OCI-LY7 (cell line): Measurements from ENCODE around the gene APOO. TPM values are rescaled to one million over a fixed set of nuclear protein-coding genes. Genes with fewer than 3 reads are reported as not detected.

Source experiments
- BruUV-seq: library from RNA; stranded (reverse); fragments of 400-500 nt; replicated peaks from 2 replicates; lab custom pipeline; 2021; lab: Mats Ljungman, UMichigan
- CTCF ChIA-PET: fragments of 300-600 bp; sonication (Branson Sonifier 250); formaldehyde crosslinking; loops from one replicate; lab custom pipeline; 2022; ENCODE audit warnings: antibody characterized with exemption; ENCODE audit not compliant: unreplicated experiment; lab: Charles Lee
- POLR2A ChIA-PET: fragments of 300-600 bp; sonication (Branson Sonifier 250); formaldehyde crosslinking; loops from one replicate; lab custom pipeline; 2022; ENCODE audit warnings: antibody characterized with exemption; lab: Charles Lee
- DNase-seq: peaks from one replicate; pipeline ENCODE4 v3.0.0-alpha.2; 2015; ENCODE audit warnings: low spot score
- H2AFZ ChIP-seq: fragments of 200-600 bp; sonication (generic), shearing (Covaris generic); 2 replicates; pipeline ENCODE4 v1.6.1; 2014; ENCODE audit warnings: mild to moderate bottlenecking, antibody characterized with exemption, low read length, moderate library complexity
- H3K27ac ChIP-seq: fragments of 200-600 bp; sonication (generic); 2 replicates; pipeline ENCODE4 v1.5.1; 2014; ENCODE audit warnings: mixed run types, low read depth, mild to moderate bottlenecking, moderate library complexity, low read length, inconsistent platforms; ENCODE audit not compliant: poor library complexity, severe bottlenecking
- H3K36me3 ChIP-seq: fragments of 200-600 bp; sonication (generic); 2 replicates; pipeline ENCODE4 v1.6.1; 2014; ENCODE audit warnings: mild to moderate bottlenecking, antibody characterized with exemption, low read length, moderate library complexity, mixed read lengths; ENCODE audit not compliant: insufficient read depth
- H3K4me1 ChIP-seq: fragments of 200-600 bp; sonication (generic); 2 replicates; pipeline ENCODE4 v1.5.1; 2014; ENCODE audit warnings: mild to moderate bottlenecking, low read length; ENCODE audit not compliant: insufficient read depth, poor library complexity, severe bottlenecking
- H3K4me2 ChIP-seq: fragments of 200-600 bp; sonication (generic); 2 replicates; pipeline ENCODE4 v1.6.1; 2014; ENCODE audit warnings: mild to moderate bottlenecking, low read length
- H3K4me3 ChIP-seq: fragments of 200-600 bp; sonication (generic); 2 replicates; pipeline ENCODE4 v1.5.1; 2014; ENCODE audit warnings: mild to moderate bottlenecking, low read depth, low read length; ENCODE audit not compliant: poor library complexity, severe bottlenecking
- H3K79me2 ChIP-seq: fragments of 200-600 bp; sonication (generic); 2 replicates; pipeline ENCODE4 v1.6.1; 2016; ENCODE audit warnings: low read depth, mild to moderate bottlenecking, low read length, moderate library complexity, mixed read lengths; ENCODE audit not compliant: insufficient read depth
- H3K9me2 ChIP-seq: fragments of 200-600 bp; sonication (generic); 2 replicates; pipeline ENCODE4 v1.6.1; 2016; ENCODE audit warnings: mild to moderate bottlenecking, low read length, mixed read lengths; ENCODE audit not compliant: insufficient read depth
- H3K9me3 ChIP-seq: fragments of 200-600 bp; sonication (generic); 2 replicates; pipeline ENCODE4 v1.6.1; 2014; ENCODE audit warnings: mild to moderate bottlenecking, mixed run types, low read length, mixed read lengths
- H4K20me1 ChIP-seq: fragments of 200-600 bp; sonication (generic); 2 replicates; pipeline ENCODE4 v1.6.1; 2014; ENCODE audit warnings: mild to moderate bottlenecking, antibody characterized with exemption, low read length, moderate library complexity, mixed read lengths; ENCODE audit not compliant: insufficient read depth
- EZH2phosphoT487 ChIP-seq: fragments of 200-600 bp; sonication (generic); IDR thresholded peaks from 2 replicates; pipeline ENCODE4 v1.6.1; 2018; ENCODE audit warnings: low read depth, borderline replicate concordance, mild to moderate bottlenecking, mixed run types, antibody characterized with exemption, low read length, moderate library complexity, mixed read lengths
- intact Hi-C: fragments of 100-400 bp; cut with micrococcal nuclease; formaldehyde crosslinking; loops from one replicate; pipeline ENCODE4 v1.10.0; 2022; ENCODE audit not compliant: unreplicated experiment
- total RNA-seq, 2 experiments: library from RNA; depleted of rRNA in 1 of 2; stranded (reverse); fragments of >200 nt in 1 of 2; shearing (Covaris generic) in 1 of 2; gene quantifications; 2 replicates each; pipeline ENCODE4 v1.2.3, GENCODE V29; 2014 to 2022
- TF ChIP-seq, protein P1 (sequence below): fragments of 200-600 bp; sonication (generic); conservative IDR thresholded peaks from 2 replicates; pipeline ENCODE4 v1.5.1; 2014; ENCODE audit warnings: mild to moderate bottlenecking, antibody characterized with exemption, low read length, moderate library complexity, mixed read lengths

APOO gene
- total RNA-seq, 2 experiments from 2014 or later: 17.5 to 18.1 TPM

- Histone ChIP-seq H3K4me1 (peaks cover 15% of the 10 kb centered on the region), H2AFZ (no peak overlapping the region), H3K27ac (no peak overlapping the region), H4K20me1 (no peaks in the 10 kb centered on the region), H3K9me2 (no peaks in the 10 kb centered on the region), H3K9me3 (no peaks in the 10 kb centered on the region), H3K4me3 (no peak overlapping the region), H3K79me2 (peaks cover 5% of the 10 kb centered on the region; the same call in 1 of the 2 replicates), H3K4me2 (no peak overlapping the region), H3K36me3 (peaks cover 17% of the 10 kb centered on the region)
- ChIA-PET CTCF (no interaction called here), POLR2A (no interaction called here)
- intact Hi-C loops: no loop called here
- no peak for DNase-seq
- BruUV-seq: no TSS peak
- TF ChIP-seq, protein P1, sequence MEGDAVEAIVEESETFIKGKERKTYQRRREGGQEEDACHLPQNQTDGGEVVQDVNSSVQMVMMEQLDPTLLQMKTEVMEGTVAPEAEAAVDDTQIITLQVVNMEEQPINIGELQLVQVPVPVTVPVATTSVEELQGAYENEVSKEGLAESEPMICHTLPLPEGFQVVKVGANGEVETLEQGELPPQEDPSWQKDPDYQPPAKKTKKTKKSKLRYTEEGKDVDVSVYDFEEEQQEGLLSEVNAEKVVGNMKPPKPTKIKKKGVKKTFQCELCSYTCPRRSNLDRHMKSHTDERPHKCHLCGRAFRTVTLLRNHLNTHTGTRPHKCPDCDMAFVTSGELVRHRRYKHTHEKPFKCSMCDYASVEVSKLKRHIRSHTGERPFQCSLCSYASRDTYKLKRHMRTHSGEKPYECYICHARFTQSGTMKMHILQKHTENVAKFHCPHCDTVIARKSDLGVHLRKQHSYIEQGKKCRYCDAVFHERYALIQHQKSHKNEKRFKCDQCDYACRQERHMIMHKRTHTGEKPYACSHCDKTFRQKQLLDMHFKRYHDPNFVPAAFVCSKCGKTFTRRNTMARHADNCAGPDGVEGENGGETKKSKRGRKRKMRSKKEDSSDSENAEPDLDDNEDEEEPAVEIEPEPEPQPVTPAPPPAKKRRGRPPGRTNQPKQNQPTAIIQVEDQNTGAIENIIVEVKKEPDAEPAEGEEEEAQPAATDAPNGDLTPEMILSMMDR: no peak
- TF ChIP-seq EZH2phosphoT487: no peak
Measured at GRCh38 chrX:23788946-23789345, 118.8 kb downstream of the APOO start.

- no peak for DNase-seq
- TF ChIP-seq, protein P1: no peak
- no peak for TF ChIP-seq EZH2phosphoT487
- H3K9me2 ChIP-seq: no peaks in the 10 kb centered on the region
- H3K4me2 ChIP-seq: no peak overlapping the region
- no peak overlapping the region for H3K27ac ChIP-seq
- CTCF ChIA-PET: no interaction called here
- H3K4me1 ChIP-seq: peaks cover 16% of the 10 kb centered on the region
- no TSS peak for BruUV-seq
- peaks cover 8% of the 10 kb centered on the region; the same call in 1 of the 2 replicates for H3K79me2 ChIP-seq
- H4K20me1 ChIP-seq: no peaks in the 10 kb centered on the region
- H3K4me3 ChIP-seq: no peak overlapping the region
- intact Hi-C loops: no loop called here
- no peak overlapping the region for H2AFZ ChIP-seq
- POLR2A ChIA-PET: no interaction called here
- H3K9me3 ChIP-seq: no peaks in the 10 kb centered on the region
- H3K36me3 ChIP-seq: peaks cover 17% of the 10 kb centered on the region
Measured at GRCh38 chrX:23788521-23788920, 119.2 kb downstream of the APOO start.

DNA sequence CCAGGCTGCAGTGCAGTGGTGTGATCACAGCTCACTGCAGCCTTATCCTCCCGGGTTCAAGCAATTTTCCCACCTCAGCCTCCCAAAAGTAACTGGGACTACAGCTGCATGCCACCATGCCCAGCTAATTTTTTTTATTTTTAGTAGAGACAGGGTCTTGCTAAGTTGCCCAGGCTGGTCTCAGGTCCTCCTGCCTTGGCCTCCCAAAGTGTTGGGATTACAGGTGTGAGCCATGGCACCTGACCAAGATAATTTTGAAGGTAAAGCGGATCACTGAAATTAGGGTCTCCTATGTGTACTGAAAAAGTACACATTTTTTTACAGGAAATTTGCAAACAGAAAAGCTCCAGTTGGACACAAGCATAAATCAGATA is 120.0 kb downstream of the APOO start:
- DNase-seq: no peak
- Histone ChIP-seq H3K36me3 (peaks cover 17% of the 10 kb centered on the region), H2AFZ (no peak overlapping the region), H3K79me2 (peaks cover 8% of the 10 kb centered on the region; the same call in 1 of the 2 replicates), H3K9me3 (no peaks in the 10 kb centered on the region), H3K27ac (no peak overlapping the region), H3K4me3 (no peak overlapping the region), H3K9me2 (no peaks in the 10 kb centered on the region), H3K4me2 (no peak overlapping the region), H3K4me1 (peaks cover 11% of the 10 kb centered on the region), H4K20me1 (no peaks in the 10 kb centered on the region)
- CTCF ChIA-PET: no interaction called here
- POLR2A ChIA-PET: interaction anchor here (0.7 kb wide), 1 partner anchor 661 kb away, joined by 5 read pairs; no protein-coding TSS in a partner anchor
- TF ChIP-seq EZH2phosphoT487: no peak
- TF ChIP-seq, protein P1: no peak
- no TSS peak for BruUV-seq
- intact Hi-C loops: no loop called here
